GM12878 (cell line): ENCODE measurements around the gene NAA10. TPM values are rescaled to one million over a fixed set of nuclear protein-coding genes. Genes with fewer than 3 reads are reported as not detected.

Experiments
- ATAC-seq: fragments of 200-7000 bp; cut with Tn5 transposase; 3 replicates; pipeline ENCODE4 v1.9.1; 2020; ENCODE audit warnings: mild to moderate bottlenecking, moderate library complexity
- BruUV-seq: library from RNA; stranded (reverse); fragments of 400-500 nt; replicated peaks from 2 replicates; lab custom pipeline; 2021; lab: Mats Ljungman, UMichigan
- CTCF ChIA-PET: fragments of 300-600 bp; sonication (Branson Sonifier 250); formaldehyde crosslinking; extraction: SDS; loops from one replicate; lab custom pipeline; 2021; ENCODE audit warnings: inconsistent platforms; lab: Yijun Ruan, JAX
- POLR2A ChIA-PET: fragments of 350-600 bp; formaldehyde crosslinking; extraction: SDS; loops from one replicate; lab custom pipeline; 2021; ENCODE audit warnings: inconsistent platforms; lab: Charles Lee
- RAD21 ChIA-PET: fragments of 300-600 bp; sonication (Branson Sonifier 250); formaldehyde crosslinking; loops from one replicate; lab custom pipeline; 2023; ENCODE audit warnings: antibody characterized with exemption; ENCODE audit not compliant: unreplicated experiment; lab: Charles Lee
- SMC1A ChIA-PET: fragments of 300-600 bp; sonication (Branson Sonifier 250); formaldehyde crosslinking; loops from one replicate; lab custom pipeline; 2023; ENCODE audit not compliant: unreplicated experiment, uncharacterized antibody; lab: Charles Lee
- DNase-seq: peaks from one replicate; pipeline ENCODE4 v3.0.0-alpha.2; 2011; ENCODE audit warnings: low read depth, low spot score
- FAIRE-seq: peaks from 3 replicates; lab custom pipeline; 2011; peaks lifted over from hg19 to GRCh38; lab: Jason Lieb, UNC
- H2AFZ ChIP-seq: 2 replicates; pipeline ENCODE4 v1.6.0; 2011; ENCODE audit warnings: low read depth, low read length, control low read depth; ENCODE audit not compliant: control insufficient read depth
- H3K27ac ChIP-seq: 2 replicates; pipeline ENCODE4 v1.5.1; 2011; ENCODE audit warnings: control low read depth; ENCODE audit not compliant: control insufficient read depth, insufficient read depth
- H3K27me3 ChIP-seq, 2 experiments: replicated peaks in 1 of 2; 2 replicates each; pipeline versions ENCODE4 v1.6.0 to v1.6.1; 2011; ENCODE audit warnings: low read length in 1 of 2; ENCODE audit not compliant: control insufficient read depth in 2 of 2, insufficient read depth in 2 of 2
- H3K36me3 ChIP-seq, 2 experiments: 2 replicates each; pipeline ENCODE4 v1.5.1; 2011; ENCODE audit warnings: low read length in 1 of 2; ENCODE audit not compliant: control insufficient read depth in 2 of 2, insufficient read depth in 2 of 2
- H3K4me1 ChIP-seq: 2 replicates; pipeline ENCODE4 v1.6.1; 2011; ENCODE audit warnings: mild to moderate bottlenecking, low read length, moderate library complexity, mixed read lengths; ENCODE audit not compliant: control insufficient read depth, insufficient read depth
- H3K4me2 ChIP-seq: 2 replicates; pipeline ENCODE4 v1.6.0; 2011; ENCODE audit warnings: control low read depth; ENCODE audit not compliant: control insufficient read depth, insufficient read depth
- H3K4me3 ChIP-seq: fragments of 200-600 bp; sonication (generic); 2 replicates; pipeline ENCODE4 v1.5.1; 2016
- H3K79me2 ChIP-seq: 2 replicates; pipeline ENCODE4 v1.6.0; 2011; ENCODE audit warnings: low read length; ENCODE audit not compliant: control insufficient read depth, insufficient read depth
- H3K9ac ChIP-seq: 2 replicates; pipeline ENCODE4 v1.8.0; 2011; ENCODE audit warnings: low read length, control low read depth, mixed read lengths; ENCODE audit not compliant: control insufficient read depth, insufficient read depth
- H3K9me3 ChIP-seq: replicated peaks from 3 replicates; pipeline ENCODE4 v1.5.1; 2011; ENCODE audit warnings: mild to moderate bottlenecking, low read length; ENCODE audit not compliant: control insufficient read depth, insufficient read depth
- H4K20me1 ChIP-seq: 2 replicates; pipeline ENCODE4 v1.6.0; 2011; ENCODE audit not compliant: control insufficient read depth, insufficient read depth
- CEBPB ChIP-seq, 2 experiments: fragments of 150-350 bp in 1 of 2; IDR thresholded peaks; 2 replicates each; pipeline ENCODE4 v1.6.1; 2012 to 2014; ENCODE audit warnings: low read depth in 2 of 2, low read length in 2 of 2, borderline replicate concordance in 1 of 2, inconsistent platforms in 1 of 2
- KDM1A ChIP-seq: fragments of 200-600 bp; sonication (generic); IDR thresholded peaks from 2 replicates; pipeline ENCODE4 v1.6.1; 2016; ENCODE audit warnings: borderline replicate concordance
- MYB ChIP-seq: fragments of 150-350 bp; IDR thresholded peaks from 2 replicates; pipeline ENCODE4 v1.6.1; 2014; ENCODE audit warnings: mild to moderate bottlenecking, low read depth, low read length, borderline replicate concordance
- NFYB ChIP-seq: IDR thresholded peaks from 2 replicates; pipeline ENCODE4 v1.6.1; 2011; ENCODE audit warnings: low read depth, mild to moderate bottlenecking, low read length, improper control_type of control experiment, moderate library complexity; ENCODE audit not compliant: insufficient read depth
- NR2F1 ChIP-seq: fragments of 450-650 bp; conservative IDR thresholded peaks from 2 replicates; pipeline ENCODE4 v1.6.1; 2017; ENCODE audit warnings: mild to moderate bottlenecking
- POLR2AphosphoS2 ChIP-seq: IDR thresholded peaks from 2 replicates; pipeline ENCODE4 v1.6.1; 2011; ENCODE audit warnings: low read depth, mild to moderate bottlenecking, low read length, improper control_type of control experiment, moderate library complexity
- RUNX3 ChIP-seq: IDR thresholded peaks from 2 replicates; pipeline ENCODE4 v1.6.1; 2012; ENCODE audit warnings: low read length, inconsistent platforms
- SIN3A ChIP-seq: IDR thresholded peaks from 2 replicates; pipeline ENCODE4 v1.6.1; 2012; ENCODE audit warnings: low read depth, low read length, improper control_type of control experiment
- SIX5 ChIP-seq: IDR thresholded peaks from 2 replicates; pipeline ENCODE4 v1.6.1; 2011; ENCODE audit warnings: mild to moderate bottlenecking, low read depth, low read length, moderate library complexity; ENCODE audit not compliant: severe bottlenecking
- SMAD5 ChIP-seq: IDR thresholded peaks from 2 replicates; pipeline ENCODE4 v1.6.1; 2016; ENCODE audit warnings: antibody characterized with exemption, low read depth
- SPI1 ChIP-seq: IDR thresholded peaks from 2 replicates; pipeline ENCODE4 v1.6.1; 2011; ENCODE audit warnings: low read depth, mild to moderate bottlenecking, low read length, moderate library complexity, borderline replicate concordance; ENCODE audit not compliant: insufficient read depth
- ZBTB4 ChIP-seq: fragments of 450-650 bp; formaldehyde crosslinking; IDR thresholded peaks from 2 replicates; pipeline ENCODE4 v1.4.0; 2022; ENCODE audit warnings: mild to moderate bottlenecking, moderate library complexity
- ZNF622 ChIP-seq: fragments of 450-650 bp; IDR thresholded peaks from 2 replicates; pipeline ENCODE4 v1.6.1; 2017; ENCODE audit warnings: mild to moderate bottlenecking, inconsistent platforms
- WGBS: methylation state at CpG from one replicate; pipeline ENCODE4 v1.1.6; 2016; ENCODE audit warnings: low lambda C conversion rate; ENCODE audit not compliant: insufficient replicate concordance, insufficient coverage; ENCODE audit errors: missing lambda C conversion rate; 5-methylcytosine and 5-hydroxymethylcytosine counted together
- in situ Hi-C: fragments of 300-500 bp; cut with MboI; formaldehyde crosslinking; loops from 9 replicates; pipeline ENCODE4 v1.14.3; 2018; ENCODE audit warnings: mixed read lengths
- intact Hi-C: fragments of 100-400 bp; cut with micrococcal nuclease; formaldehyde crosslinking; loops from one replicate; pipeline ENCODE4 v1.14.2; 2022; ENCODE audit not compliant: unreplicated experiment
- polyA plus RNA-seq, 11 experiments: library from polyadenylated mRNA; depleted of rRNA in 4 of 11; unstranded in 6 of 11; stranded (reverse) in 5 of 11; fragments of >200 nt; fragmentation: Nextera tagmentation in 4 of 11; fragmentation: Illumina TruSeq in 1 of 11; extraction: Ambion mirVana in 4 of 11; extraction: Trizol in 1 of 11; gene quantifications; 1 replicate in 1 of 11; 2 replicates in 10 of 11; pipeline versions ENCODE4 v1.2.1 to v1.2.3, GENCODE V29; 2011 to 2016; ENCODE audit warnings: inconsistent platforms in 2 of 11, missing spikeins in 2 of 11, low read depth in 1 of 11
- total RNA-seq, 4 experiments: library from RNA; depleted of rRNA in 3 of 4; stranded (reverse); fragments of >200 nt in 3 of 4; fragmentation: Illumina TruSeq in 1 of 4; extraction: Trizol in 1 of 4; gene quantifications; 2 replicates each; pipeline versions ENCODE4 v1.2.1 to v1.2.3, GENCODE V29; 2013 to 2021
- TF ChIP-seq, protein P1 (sequence below): fragments of 150-350 bp; IDR thresholded peaks from 2 replicates; pipeline ENCODE4 v1.6.1; 2014; ENCODE audit warnings: mild to moderate bottlenecking, low read depth, low read length
- TF ChIP-seq, protein P2 (sequence below): fragments of 450-650 bp; IDR thresholded peaks from 2 replicates; pipeline ENCODE4 v1.6.1; 2018; ENCODE audit warnings: mild to moderate bottlenecking, low read depth, moderate library complexity; ENCODE audit not compliant: partially characterized antibody

Gene NAA10
- total and polyA plus RNA-seq, 10 of the 15 experiments (the other 5 are each of a cell fraction or from before 2014, with no cell fraction given), result 7.9 to 212 (median 98.9) TPM

DNA sequence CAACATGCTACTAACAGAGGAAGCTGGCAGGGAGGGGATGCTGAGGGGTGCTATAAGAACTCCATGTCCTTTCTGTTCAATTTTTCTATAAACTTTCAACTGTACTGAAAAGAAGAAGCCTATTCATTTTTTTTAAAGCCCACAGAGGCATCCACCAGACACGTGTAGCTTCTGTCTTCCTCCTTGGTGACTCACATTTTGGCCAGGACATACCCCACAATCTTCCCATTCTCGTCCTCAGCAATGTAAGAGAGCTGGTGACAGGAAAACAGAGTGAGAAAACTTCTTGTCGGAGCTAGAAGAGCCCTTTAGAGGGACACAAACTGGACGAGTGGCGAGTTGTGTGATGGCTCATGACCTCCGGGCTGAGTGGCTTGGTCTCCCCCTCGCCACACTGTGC is 1.1 kb downstream of the NAA10 start (continued):
- TF ChIP-seq SIN3A, result no peak
- TF ChIP-seq SIX5, result no peak
- TF ChIP-seq RUNX3, result no peak
- TF ChIP-seq, protein P1, sequence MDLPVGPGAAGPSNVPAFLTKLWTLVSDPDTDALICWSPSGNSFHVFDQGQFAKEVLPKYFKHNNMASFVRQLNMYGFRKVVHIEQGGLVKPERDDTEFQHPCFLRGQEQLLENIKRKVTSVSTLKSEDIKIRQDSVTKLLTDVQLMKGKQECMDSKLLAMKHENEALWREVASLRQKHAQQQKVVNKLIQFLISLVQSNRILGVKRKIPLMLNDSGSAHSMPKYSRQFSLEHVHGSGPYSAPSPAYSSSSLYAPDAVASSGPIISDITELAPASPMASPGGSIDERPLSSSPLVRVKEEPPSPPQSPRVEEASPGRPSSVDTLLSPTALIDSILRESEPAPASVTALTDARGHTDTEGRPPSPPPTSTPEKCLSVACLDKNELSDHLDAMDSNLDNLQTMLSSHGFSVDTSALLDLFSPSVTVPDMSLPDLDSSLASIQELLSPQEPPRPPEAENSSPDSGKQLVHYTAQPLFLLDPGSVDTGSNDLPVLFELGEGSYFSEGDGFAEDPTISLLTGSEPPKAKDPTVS, result no peak
- TF ChIP-seq POLR2AphosphoS2, result no peak
- TF ChIP-seq CEBPB (IDR thresholded peaks at IDR 0.05; ENCODE audit: borderline replicate concordance in 1 of 2, low read depth in 2 of 2, low read length in 2 of 2), result no peak
- TF ChIP-seq KDM1A, result no peak

DNA sequence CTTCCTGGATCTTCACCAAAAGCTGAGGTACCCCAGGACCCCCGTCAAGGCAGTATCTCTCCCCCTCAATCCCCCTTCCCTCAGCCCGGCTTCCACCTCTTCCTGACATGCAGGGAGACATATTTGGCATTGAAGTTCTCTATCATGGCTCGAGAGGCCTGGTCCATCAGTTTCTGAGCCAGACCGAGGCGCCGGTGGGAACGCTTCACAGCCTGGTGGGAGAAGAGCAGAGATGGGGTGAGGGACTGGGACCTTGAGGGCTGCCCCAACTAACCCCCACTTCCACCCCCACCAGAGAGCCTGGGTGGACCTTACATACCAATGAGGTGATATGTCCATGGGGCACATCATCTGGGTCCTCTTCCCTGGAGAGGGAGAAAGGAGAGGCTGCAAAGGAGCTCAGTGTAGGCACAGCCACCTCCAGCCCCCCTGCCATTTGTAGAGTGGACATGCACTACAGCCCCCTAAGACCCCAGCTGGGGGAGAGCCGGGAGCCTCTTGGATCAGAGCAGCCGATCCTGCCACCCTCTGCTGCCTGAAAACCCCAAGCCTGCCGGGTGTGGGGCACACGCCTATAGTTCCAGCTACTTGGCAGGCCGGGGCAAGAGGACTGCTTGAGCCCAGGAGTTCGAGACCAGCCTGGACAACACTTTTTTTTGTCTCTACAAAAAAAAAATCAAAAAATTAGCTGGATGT is 2.5 kb downstream of the NAA10 start:
- H3K4me1 ChIP-seq, result no peaks in the 10 kb centered on the region; the same call in 1 of the 2 replicates
- no peaks in the 10 kb centered on the region; the same call in 2 of the 3 replicates for H3K9me3 ChIP-seq
- FAIRE-seq (no peak), DNase-seq (no peak), ATAC-seq (no peak)
- ChIA-PET RAD21 (no interaction called here), CTCF (interaction anchor here (1.4 to 4.4 kb wide), 2 partner anchors 10 to 15 kb away, joined by 5 to 28 read pairs; no protein-coding TSS in a partner anchor), POLR2A (no interaction called here), SMC1A (interaction anchor here (1.6 kb wide), 1 partner anchor 15 kb away, joined by 4 read pairs; no protein-coding TSS in a partner anchor)
- no peak overlapping the region for H2AFZ ChIP-seq
- BruUV-seq, result no TSS peak
- H3K79me2 ChIP-seq, result peaks cover 16% of the 10 kb centered on the region
- H3K4me3 ChIP-seq, result no peak overlapping the region
- WGBS, result 91% methylated on average over 13 of the region's 13 CpGs
- in situ Hi-C loops (loop anchor here (5.0 kb wide), 1 partner anchor 440 kb away; the partner anchor contains the start of gene FLNA), intact Hi-C loops (no loop called here)
- H3K27me3 ChIP-seq, result no peaks in the 10 kb centered on the region
- no peak overlapping the region for H3K9ac ChIP-seq
- H3K36me3 ChIP-seq, result peaks cover 0 to 2% of the 10 kb centered on the region in 2 experiments; a peak in 3 of 4 replicates
- H3K27ac ChIP-seq, result no peak overlapping the region
- H4K20me1 ChIP-seq, result no peaks in the 10 kb centered on the region
- H3K4me2 ChIP-seq, result no peak overlapping the region
- TF ChIP-seq, protein P2, sequence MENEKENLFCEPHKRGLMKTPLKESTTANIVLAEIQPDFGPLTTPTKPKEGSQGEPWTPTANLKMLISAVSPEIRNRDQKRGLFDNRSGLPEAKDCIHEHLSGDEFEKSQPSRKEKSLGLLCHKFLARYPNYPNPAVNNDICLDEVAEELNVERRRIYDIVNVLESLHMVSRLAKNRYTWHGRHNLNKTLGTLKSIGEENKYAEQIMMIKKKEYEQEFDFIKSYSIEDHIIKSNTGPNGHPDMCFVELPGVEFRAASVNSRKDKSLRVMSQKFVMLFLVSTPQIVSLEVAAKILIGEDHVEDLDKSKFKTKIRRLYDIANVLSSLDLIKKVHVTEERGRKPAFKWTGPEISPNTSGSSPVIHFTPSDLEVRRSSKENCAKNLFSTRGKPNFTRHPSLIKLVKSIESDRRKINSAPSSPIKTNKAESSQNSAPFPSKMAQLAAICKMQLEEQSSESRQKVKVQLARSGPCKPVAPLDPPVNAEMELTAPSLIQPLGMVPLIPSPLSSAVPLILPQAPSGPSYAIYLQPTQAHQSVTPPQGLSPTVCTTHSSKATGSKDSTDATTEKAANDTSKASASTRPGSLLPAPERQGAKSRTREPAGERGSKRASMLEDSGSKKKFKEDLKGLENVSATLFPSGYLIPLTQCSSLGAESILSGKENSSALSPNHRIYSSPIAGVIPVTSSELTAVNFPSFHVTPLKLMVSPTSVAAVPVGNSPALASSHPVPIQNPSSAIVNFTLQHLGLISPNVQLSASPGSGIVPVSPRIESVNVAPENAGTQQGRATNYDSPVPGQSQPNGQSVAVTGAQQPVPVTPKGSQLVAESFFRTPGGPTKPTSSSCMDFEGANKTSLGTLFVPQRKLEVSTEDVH, result no peak
- TF ChIP-seq SPI1, result no peak
- TF ChIP-seq SMAD5, result no peak
- TF ChIP-seq MYB, result no peak
- no peak for TF ChIP-seq NR2F1
- TF ChIP-seq ZBTB4 (CRISPR knock-in tag), result no peak
- TF ChIP-seq NFYB, result no peak
- no peak for TF ChIP-seq ZNF622
